Middle frontal gyrus (tissue), 1 donor: ENCODE data around the gene ONECUT1.

Experiments used
- DNase-seq: peaks from one replicate; pipeline ENCODE4 v3.0.0-alpha.2; 2015; ENCODE audit warnings: low spot score; ENCODE audit errors: extremely low spot score

Gene ONECUT1

DNA sequence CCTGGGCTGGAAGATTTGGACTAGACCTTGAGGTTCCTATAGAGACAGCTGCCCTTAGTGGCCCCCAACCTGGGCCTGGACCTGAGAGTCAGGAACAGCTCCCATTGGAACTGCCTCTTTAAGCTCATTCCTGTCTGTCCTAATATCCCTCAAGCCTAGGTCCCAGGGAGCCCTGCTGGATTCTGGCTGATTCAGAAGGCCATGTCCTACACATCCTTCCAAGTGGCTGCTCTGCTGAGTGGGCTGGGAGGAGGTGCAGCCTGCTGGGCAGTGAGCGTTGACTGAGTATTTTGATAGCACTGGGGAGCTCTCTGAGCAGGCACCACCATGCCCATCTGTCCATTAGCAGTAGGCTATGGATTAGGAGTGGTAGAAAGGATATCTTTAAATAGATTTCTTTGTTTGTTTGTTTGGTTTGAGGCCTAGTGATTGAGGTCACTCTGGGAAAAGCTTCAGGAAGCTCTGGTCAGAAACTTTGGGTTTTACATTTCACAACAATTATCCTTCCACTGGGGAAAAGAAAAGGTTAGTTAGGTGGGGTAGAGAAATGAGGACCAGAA is 56.4 kb downstream of the ONECUT1 start:
- DNase-seq: no peak

DNA sequence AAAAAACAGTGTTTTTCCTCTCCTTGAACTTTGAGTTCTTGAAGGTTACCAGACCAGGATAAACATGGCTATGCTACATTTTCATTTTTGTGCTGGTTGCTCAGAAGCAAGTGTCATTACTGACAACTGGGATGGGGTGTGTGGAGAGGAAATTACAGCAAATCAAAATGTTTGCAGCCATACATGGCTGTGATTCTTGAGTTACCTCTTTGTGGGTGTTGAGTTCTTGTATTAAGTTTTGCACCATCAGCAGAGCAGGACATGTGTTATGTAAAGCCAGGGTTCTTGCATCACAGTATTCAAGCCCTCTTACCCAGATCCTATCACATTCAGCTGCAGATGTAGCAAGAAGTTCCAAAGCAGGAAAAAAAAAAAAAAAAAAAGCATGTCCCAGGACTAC is 57.0 kb downstream of the ONECUT1 start:
- DNase-seq: no peak

DNA sequence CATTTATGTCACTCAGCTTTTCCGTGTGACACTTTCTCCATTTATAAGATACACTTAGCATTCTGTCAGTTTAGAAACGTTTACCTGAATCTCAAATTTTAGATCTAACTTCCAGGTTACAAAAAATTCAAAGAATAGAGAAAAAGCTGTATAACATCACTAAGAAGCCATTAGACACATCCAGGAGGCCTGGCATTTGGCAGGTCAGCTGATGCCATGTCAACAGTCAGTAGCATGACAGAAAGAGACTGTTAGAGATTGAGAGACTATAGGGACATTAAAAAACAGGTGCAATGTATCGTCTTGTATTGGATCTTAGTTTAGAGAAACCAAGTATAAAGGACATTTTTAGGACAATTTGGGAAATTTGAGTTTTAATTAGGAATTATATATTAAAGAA is 57.6 kb downstream of the ONECUT1 start:
- no peak for DNase-seq

DNA sequence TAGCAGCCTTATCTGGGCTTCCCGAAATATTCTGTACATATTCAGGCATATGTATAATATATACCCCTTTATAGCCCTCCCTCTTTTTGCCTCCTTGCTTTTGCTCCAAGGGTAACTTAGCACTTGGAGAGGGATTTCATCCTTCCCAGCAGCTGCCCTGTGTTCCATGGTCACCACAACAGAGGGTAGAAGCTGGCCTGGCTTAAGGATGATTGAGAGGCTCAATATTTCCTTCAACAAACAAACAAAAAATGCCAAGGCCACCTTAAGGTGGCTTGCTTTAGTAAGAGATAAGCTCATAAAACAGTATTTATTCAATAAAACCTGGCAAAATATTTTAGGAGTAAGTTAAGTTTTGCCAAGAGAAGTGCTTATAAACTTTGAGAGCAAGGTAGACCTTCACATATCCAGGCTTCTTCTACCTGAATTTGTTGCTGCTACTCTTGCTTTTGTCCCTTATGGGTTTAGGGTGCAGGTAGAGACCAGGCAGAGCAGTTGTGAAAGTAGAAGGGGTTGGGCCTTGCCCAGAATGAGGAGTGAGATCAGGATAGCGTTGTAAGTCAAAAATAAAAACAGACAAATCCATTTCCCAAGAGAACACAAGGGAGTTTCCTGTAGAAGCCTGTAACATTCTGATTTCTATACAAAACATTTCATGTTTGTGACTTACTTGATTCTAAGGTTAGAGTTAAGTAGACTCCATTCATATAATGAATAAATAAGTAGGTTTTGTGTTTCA is 58.2 kb downstream of the ONECUT1 start:
- no peak for DNase-seq

DNA sequence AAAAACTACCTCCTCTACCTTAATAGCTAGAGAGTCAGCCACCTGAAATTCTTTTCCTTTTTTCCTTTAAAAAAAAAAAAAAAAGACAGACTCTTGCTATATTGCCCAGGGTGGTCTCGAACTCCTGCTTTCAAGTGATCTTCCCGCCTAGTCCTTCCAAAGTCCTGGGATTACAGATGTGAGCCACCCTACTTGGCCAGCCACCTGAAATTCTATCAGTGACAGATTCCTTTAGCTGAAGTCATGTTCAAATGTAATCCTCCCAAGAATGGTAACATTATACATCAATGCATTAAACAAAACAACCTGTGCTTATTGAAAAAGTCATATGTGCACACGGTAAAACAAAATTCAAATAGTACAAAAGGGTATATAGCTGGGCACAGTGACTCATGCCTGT is 59.1 kb downstream of the ONECUT1 start:
- no peak for DNase-seq

DNA sequence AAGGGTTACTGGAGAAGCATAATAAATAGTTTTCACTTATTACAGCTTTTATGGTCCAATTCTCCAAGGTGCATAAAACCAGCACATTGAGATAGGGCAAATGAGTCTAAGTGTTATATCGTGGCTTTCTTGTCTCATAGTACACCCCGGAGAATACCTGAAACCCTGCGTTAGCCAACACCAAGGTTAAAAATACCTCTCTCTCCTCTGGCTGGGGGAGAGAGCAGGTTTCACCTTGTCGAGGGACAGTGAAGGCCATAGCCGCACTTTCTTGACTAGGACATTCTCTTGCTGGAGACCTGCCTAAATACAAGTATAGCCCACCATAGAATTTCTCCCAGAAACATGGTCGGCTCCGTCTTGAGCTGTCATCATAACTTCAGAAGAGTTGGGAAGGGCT is 59.5 kb downstream of the ONECUT1 start:
- no peak for DNase-seq

DNA sequence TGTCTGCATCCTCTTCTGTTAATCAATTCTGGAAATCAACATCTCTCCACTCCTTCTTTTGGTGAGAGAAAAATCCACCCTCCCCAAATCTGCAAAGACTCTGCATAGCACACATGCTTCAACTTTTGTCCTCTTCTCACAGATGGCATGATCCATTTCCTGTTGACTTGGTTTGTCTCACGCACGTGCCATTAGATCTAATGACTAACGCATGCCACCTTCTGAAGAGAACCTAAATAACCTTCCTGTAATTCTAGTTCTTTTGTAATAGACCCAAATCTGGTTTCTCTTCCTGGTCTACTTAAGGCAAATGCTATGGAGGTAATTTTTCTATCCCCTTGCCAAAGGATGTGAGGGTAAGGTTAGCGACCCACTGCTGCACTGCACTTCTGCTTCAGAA is 60.0 kb downstream of the ONECUT1 start:
- DNase-seq: no peak

DNA sequence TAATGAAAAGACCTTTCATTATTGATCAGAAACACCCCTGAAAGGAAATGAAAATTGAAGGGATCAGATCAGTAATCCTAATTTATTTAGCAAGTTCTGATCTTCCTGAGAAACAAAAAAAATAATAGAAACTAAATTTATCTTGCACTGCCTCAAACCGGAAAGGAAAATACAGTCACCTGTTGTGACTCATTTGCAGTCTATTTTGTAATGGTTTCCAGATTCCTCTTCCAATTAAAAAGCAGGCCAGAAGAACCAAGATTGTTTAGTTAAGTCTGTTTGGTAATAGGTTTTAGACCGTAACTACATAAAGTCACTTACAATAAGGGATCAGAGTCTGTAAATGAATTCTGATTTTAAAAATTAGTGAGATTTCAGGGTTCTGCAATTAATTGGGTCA is 61.2 kb downstream of the ONECUT1 start:
- DNase-seq: no peak

DNA sequence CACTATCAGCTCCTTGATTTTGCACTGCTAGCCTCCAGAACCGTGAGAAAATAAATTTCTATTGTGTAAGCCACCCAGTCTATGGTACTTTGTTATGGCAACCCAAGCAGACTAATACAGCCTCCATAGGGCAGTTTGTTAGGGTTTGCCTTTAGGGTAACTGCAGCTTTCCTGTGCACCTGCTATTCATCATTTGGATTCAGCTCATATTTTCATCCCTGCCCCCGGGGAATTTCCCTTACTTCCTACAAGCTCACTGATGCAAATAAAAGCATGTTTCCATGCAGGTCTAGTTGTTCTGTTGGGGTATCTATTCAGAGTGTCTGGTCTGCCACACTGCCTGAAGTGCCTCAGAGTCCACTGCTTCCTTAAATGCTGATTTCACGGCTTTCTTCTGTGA is 62.3 kb downstream of the ONECUT1 start:
- DNase-seq: no peak

DNA sequence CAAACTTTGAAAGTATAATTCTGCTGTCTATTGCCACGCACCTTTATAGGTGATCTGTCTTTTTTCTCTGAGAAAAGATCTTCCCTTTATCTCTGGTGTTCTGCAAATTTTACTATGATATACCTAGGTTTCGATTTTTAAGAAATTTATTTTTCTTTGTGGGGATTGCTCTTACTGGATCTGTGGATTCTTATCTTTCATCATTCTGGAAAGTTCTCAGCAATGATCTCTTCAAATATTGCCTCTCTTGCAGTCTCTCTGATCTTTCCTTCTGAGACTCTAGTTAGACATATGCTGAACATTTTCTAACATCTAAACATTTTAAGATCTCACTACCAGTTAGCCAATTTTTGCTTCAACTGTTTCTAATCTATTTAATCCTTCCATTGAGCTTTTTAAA is 63.9 kb downstream of the ONECUT1 start:
- no peak for DNase-seq

DNA sequence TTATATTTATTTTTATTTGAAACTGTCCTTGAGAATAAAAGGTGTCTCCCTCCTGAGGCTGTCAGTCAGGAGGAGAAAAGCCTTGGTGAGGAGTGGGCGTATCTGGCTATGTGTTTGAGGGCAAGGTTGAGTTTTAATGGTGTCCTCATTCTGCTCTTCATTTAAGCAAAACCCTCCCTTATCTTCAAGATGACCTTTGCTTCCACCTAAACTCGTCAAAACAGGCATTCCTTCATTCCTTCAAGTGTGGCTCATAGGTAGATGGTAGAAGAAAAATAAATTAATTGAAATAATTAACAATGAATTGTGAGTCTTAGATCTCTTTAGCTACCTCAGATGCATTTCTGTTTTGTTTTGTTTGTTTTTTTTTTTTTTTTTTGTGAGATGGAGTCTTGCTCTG is 71.6 kb downstream of the ONECUT1 start:
- DNase-seq: no peak

DNA sequence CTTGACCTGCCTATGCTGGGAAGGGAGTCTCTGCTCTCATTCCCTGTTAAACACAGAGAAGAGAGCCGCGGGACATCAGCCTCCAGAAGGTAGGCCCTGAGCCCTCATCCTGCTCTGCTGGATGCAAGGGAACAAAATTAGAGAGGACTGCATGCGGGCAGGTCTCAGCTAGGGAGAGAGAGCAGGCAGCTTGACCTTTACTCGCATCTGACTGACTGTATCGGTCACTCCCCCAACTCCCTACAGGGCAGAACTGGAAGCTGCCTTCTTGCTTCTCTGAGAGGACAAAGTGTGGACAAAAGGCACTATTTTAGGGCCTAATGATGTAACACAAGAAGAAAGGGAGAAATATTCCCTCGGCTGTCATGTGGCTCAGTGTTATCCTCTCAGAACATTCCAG is 72.2 kb downstream of the ONECUT1 start:
- DNase-seq: no peak

DNA sequence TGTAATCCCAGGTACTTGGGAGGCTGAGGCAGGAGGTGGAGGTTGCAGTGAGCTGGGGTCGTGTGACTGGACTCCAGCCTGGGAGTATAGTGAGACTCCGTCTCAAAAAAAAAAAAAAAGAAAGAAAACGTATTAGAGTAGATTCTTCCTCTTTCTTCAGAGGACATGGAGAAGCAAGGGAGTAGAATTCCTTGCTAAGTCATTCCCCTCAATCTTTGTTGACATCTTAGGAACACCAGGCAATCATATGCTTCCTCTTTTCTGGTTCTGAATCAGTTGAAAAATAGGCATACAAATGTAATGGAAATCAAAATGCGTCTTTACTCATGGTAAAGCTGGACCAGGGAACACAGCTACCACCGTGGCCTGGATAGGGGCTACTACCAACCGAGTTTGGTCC is 72.7 kb downstream of the ONECUT1 start:
- no peak for DNase-seq

DNA sequence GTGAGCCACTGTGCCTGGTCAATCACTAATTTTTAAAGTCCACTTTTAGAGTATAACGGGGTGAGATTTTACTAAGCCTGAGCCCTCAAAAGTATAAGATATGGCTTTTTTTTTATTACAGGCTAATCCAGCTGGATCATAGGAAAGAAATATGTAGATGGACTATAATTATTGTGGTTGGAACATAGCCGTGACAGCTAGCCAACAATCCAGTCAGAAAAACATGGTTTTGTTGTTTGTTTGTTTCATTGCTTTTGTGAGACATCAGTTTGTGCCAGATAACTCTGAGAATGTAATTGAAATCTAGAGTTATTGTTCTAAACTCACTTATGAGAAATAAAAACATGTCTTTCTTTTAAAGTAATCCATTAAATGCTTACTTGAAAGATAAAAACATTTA is 73.6 kb downstream of the ONECUT1 start:
- no peak for DNase-seq

DNA sequence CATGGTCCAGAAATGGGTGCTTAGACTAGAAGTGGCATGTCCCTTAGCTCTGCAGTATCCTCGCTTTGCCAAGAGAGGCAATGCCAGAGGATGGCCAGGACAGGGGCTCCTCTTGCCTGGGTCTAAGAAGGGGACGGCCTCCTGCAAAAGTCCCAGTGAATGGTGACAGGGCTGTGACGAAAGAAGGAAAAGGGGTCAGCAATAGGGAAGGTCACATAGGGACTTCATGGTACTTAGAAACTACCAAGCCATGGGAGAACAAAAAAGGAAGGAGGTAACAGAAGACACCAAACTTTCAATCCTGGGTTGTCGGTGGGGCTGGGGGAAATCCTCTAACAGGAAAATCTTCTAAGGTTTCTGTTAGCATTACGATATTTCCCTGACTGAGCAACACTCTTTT is 74.7 kb downstream of the ONECUT1 start:
- DNase-seq: no peak

DNA sequence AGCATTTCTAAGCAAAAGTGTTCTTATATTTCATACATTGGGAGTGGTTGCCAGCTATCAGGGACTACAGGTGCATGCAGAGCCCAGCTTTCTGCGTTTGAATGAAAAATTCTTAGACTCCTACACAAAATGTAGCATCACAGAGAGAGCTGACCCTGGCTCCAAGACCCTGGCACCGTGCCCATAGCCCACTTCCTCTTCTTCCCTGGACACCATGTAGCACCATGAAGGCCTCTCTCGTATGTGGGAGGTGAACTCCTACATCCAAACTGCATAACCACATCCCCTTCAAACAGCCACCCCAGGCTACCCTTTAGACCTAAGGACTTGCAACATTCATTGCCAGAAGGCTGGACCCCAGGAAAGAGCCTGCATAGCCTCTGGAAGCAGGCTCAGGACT is 75.2 kb downstream of the ONECUT1 start:
- no peak for DNase-seq

DNA sequence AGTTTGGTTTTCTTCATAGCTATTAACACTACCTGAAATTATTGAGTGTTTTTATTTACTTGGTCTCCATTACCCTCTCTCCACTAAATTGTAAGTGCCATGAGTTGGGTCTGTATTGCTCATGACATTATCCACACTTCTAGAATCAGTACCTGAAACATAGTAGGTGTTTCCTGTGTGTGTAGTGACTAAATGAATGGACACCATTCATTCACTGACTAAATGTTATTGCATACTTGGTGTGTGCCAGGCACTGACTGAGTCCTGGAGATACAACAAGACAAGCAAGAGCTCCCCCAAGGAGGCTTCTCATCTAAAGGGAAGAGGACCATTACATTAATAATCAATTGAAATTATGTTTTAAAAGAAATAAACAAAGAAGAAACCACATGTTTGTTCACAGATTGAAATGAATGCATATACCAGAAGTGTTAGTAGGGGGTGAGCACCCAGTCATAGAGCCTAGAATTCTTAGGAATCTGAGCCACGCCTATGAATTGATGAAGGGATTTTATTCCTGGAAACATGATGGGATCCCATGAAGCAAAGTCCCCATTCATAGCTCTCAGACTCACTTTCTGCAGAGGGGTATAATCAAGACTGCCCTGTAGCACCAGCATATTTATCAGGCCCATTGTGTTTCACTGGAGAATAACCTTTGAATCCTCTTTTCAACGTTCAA is 79.3 kb downstream of the ONECUT1 start:
- no peak for DNase-seq

DNA sequence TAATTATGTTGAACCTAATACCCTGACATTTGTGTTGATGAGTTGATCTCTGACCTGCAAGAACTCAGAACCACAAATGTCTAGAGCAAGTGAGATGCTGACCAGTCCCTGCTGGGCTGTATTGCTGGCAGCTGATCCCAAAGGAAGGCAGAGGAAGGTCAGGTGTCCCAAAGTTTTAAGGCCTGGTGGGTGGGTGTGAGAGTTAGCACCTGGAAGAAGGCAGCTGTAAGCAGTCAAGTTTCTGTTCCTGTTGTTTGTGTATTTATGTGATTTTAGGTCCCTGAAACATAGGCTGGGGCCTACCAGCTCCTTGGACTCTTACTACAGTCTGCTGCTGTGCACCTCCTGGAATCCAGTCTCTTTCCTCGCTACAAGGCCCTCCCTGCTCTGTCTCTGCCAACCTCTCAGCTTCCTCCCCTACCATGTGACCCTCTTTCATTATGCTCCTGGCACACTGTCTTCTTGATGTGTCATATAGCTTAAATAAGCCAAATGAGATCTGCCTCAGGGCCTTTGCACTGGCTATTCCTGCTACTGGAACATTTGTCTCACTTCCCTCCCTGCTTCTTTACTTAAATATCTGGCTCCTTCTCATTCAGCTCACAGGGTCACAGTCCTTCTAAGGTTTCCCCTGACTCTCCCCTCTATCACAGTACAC is 80.0 kb downstream of the ONECUT1 start:
- DNase-seq: no peak

DNA sequence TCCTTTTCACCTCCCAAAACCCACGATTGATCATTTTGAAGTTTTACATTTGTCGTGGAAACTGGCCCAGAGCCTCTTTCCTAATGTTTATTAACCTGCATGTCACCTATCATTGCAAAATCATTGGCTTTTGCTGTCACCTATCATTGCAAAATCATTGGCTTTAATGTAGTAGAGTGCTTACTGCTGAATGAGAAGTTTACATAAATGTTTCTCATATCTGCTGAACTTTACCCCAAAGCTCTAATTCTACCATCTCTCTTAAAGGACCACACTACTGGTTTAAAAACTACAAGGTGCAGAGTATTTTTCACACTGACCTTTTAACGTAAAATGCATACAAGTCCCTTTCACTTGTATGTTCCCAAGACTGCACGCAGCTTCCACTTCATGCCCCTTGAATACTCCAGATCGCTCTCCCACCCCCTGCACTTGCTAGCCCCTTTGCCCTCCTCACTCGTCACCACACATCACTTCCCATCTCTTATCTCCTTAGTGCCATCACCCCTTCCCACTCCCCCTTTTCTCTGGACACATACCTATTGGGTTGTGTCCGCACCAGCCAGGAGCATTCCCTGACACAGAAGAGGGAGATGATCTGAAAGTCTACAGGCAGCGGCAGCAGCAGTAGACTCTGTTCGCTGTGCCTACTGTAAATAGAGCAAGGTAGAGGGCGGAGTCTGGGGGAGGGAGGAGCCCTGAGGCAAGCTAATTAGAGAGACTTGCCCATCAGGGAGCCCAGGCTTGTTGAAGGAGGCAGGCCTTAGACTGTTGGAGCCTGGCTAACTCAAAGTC is 80.8 kb downstream of the ONECUT1 start:
- no peak for DNase-seq
